Uterus (tissue), 4 donors: ENCODE results near the gene HMGXB3. TPM values are rescaled to one million over a fixed set of nuclear protein-coding genes. Genes with fewer than 3 reads are reported as not detected.

Source experiments
- DNase-seq, 2 donors: peaks; one replicate each; pipeline ENCODE4 v3.0.0-alpha.2; 2019 to 2020
- H3K27ac ChIP-seq, 2 donors: fragments of 200-600 bp; sonication (generic); 1 replicate in 1 of 2; 2 replicates in 1 of 2; pipeline ENCODE4 v1.5.1; 2016 to 2018
- H3K27me3 ChIP-seq, 2 donors: fragments of 200-600 bp; sonication (generic); one replicate each; pipeline ENCODE4 v1.5.1; 2018 to 2019; ENCODE audit warnings: control low read depth in 1 of 2
- H3K36me3 ChIP-seq, 2 donors: fragments of 200-600 bp; sonication (generic); one replicate each; pipeline ENCODE4 v1.5.1; 2019; ENCODE audit warnings: control low read depth in 1 of 2
- H3K4me1 ChIP-seq, 2 donors: fragments of 200-600 bp; sonication (generic); one replicate each; pipeline ENCODE4 v1.5.1; 2018 to 2019; ENCODE audit warnings: control low read depth in 1 of 2
- H3K4me3 ChIP-seq, 2 donors: fragments of 200-600 bp; sonication (generic); 1 replicate in 1 of 2; 2 replicates in 1 of 2; pipeline ENCODE4 v1.5.1; 2018 to 2019; ENCODE audit warnings: mild to moderate bottlenecking in 1 of 2
- H3K9me3 ChIP-seq, 2 donors: fragments of 200-600 bp; sonication (generic); one replicate each; pipeline ENCODE4 v1.5.1; 2019; ENCODE audit warnings: control low read depth in 1 of 2
- CTCF ChIP-seq, 4 experiments: fragments of 200-600 bp in 2 of 4; fragments of 450-650 bp in 2 of 4; sonication (generic) in 2 of 4; IDR thresholded peaks; one replicate each; pipeline ENCODE4 v1.5.1; 2016 to 2019; ENCODE audit warnings: antibody characterized with exemption in 4 of 4, mild to moderate bottlenecking in 2 of 4, moderate library complexity in 1 of 4
- POLR2A ChIP-seq, 2 donors: fragments of 450-650 bp; IDR thresholded peaks; one replicate each; pipeline ENCODE4 v1.6.1; 2016; ENCODE audit warnings: antibody characterized with exemption in 2 of 2, mild to moderate bottlenecking in 1 of 2, moderate library complexity in 1 of 2
- intact Hi-C: fragments of 100-400 bp; cut with DNase I; formaldehyde crosslinking; loops from one replicate; pipeline ENCODE4 v1.15.1; 2023; ENCODE audit warnings: low total_unique reads
- total RNA-seq, 4 donors: library from RNA; depleted of rRNA in 3 of 4; stranded (reverse); fragments of >200 nt in 3 of 4; gene quantifications; one replicate each; pipeline versions ENCODE4 v1.1.0 to v1.2.4, GENCODE V29; 2014 to 2023
- donor health status: DM: yes; HTN: yes; CAD: no.

Gene HMGXB3
- total RNA-seq, 4 donors from 2014 or later = 19.0 to 43.4 (median 30.2) TPM

- Histone ChIP-seq H3K27me3 (no peaks in the 10 kb centered on the region), H3K36me3 (no peaks in the 10 kb centered on the region)
- TF ChIP-seq POLR2A (IDR thresholded peaks at IDR 0.05) = no peak
- TF ChIP-seq CTCF (IDR thresholded peaks at IDR 0.05) = no peak
Observed at GRCh38 chr5:150006318-150006717, 5.8 kb downstream of the HMGXB3 start.

GRCh38 chr5:150007050-150007449 lies 6.5 kb downstream of the HMGXB3 start:
- intact Hi-C loops = no loop called here
- no peak overlapping the region for H3K4me3 ChIP-seq
- no peaks in the 10 kb centered on the region for H3K27me3 ChIP-seq
- TF ChIP-seq CTCF (IDR thresholded peaks at IDR 0.05) (no peak), POLR2A (IDR thresholded peaks at IDR 0.05) (no peak)
- H3K4me1 ChIP-seq = no peaks in the 10 kb centered on the region
- H3K27ac ChIP-seq = no peak overlapping the region
- no peaks in the 10 kb centered on the region for H3K36me3 ChIP-seq
- DNase-seq = no peak
- H3K9me3 ChIP-seq = no peaks in the 10 kb centered on the region

More at GRCh38 chr5:150006318-150006717, 5.8 kb downstream of the HMGXB3 start:
- H3K4me3 ChIP-seq = no peak overlapping the region
- no peaks in the 10 kb centered on the region for H3K4me1 ChIP-seq
- no peak overlapping the region for H3K27ac ChIP-seq
- intact Hi-C loops = no loop called here
- H3K9me3 ChIP-seq = no peaks in the 10 kb centered on the region
- DNase-seq = no peak

- H3K27me3 ChIP-seq = no peaks in the 10 kb centered on the region
- no peak overlapping the region for H3K27ac ChIP-seq
- no peaks in the 10 kb centered on the region for H3K9me3 ChIP-seq
- TF ChIP-seq CTCF (IDR thresholded peaks at IDR 0.05) (no peak), POLR2A (IDR thresholded peaks at IDR 0.05) (no peak)
- no peak overlapping the region for H3K4me3 ChIP-seq
- intact Hi-C loops = no loop called here
- no peak for DNase-seq
- no peaks in the 10 kb centered on the region for H3K36me3 ChIP-seq
- no peaks in the 10 kb centered on the region for H3K4me1 ChIP-seq
Observed at GRCh38 chr5:150009671-150010387, 9.3 kb downstream of the HMGXB3 start.

GRCh38 chr5:150013931-150014330 lies 13.4 kb downstream of the HMGXB3 start:
- H3K36me3 ChIP-seq = no peaks in the 10 kb centered on the region
- no peaks in the 10 kb centered on the region for H3K27me3 ChIP-seq
- TF ChIP-seq POLR2A (IDR thresholded peaks at IDR 0.05) (no peak), CTCF (IDR thresholded peaks at IDR 0.05) (no peak)
- H3K9me3 ChIP-seq = no peaks in the 10 kb centered on the region
- H3K4me3 ChIP-seq = no peak overlapping the region
- H3K4me1 ChIP-seq = no peaks in the 10 kb centered on the region
- intact Hi-C loops = no loop called here
- DNase-seq = no peak
- no peak overlapping the region for H3K27ac ChIP-seq

- TF ChIP-seq POLR2A (IDR thresholded peaks at IDR 0.05) = no peak
- no peak for TF ChIP-seq CTCF (IDR thresholded peaks at IDR 0.05)
- Histone ChIP-seq H3K4me1 (no peaks in the 10 kb centered on the region), H3K27me3 (no peaks in the 10 kb centered on the region), H3K9me3 (no peaks in the 10 kb centered on the region), H3K4me3 (no peak overlapping the region), H3K27ac (no peak overlapping the region), H3K36me3 (no peaks in the 10 kb centered on the region)
- intact Hi-C loops = no loop called here
- DNase-seq = no peak
Observed at GRCh38 chr5:150014456-150014855, 13.9 kb downstream of the HMGXB3 start.
